ENCODE results near the gene CHST2. TPM values are rescaled to one million over a fixed set of nuclear protein-coding genes. Genes with fewer than 3 reads are reported as not detected.

The CHST2 gene
- total RNA-seq, 2 donors from 2014 or later: 3.5 to 11.3 TPM

- no peaks in the 10 kb centered on the region for H3K9me3 ChIP-seq
- no peaks in the 10 kb centered on the region for H3K36me3 ChIP-seq
- no peak overlapping the region for H3K4me3 ChIP-seq
- TF ChIP-seq, protein P1, sequence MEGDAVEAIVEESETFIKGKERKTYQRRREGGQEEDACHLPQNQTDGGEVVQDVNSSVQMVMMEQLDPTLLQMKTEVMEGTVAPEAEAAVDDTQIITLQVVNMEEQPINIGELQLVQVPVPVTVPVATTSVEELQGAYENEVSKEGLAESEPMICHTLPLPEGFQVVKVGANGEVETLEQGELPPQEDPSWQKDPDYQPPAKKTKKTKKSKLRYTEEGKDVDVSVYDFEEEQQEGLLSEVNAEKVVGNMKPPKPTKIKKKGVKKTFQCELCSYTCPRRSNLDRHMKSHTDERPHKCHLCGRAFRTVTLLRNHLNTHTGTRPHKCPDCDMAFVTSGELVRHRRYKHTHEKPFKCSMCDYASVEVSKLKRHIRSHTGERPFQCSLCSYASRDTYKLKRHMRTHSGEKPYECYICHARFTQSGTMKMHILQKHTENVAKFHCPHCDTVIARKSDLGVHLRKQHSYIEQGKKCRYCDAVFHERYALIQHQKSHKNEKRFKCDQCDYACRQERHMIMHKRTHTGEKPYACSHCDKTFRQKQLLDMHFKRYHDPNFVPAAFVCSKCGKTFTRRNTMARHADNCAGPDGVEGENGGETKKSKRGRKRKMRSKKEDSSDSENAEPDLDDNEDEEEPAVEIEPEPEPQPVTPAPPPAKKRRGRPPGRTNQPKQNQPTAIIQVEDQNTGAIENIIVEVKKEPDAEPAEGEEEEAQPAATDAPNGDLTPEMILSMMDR (IDR thresholded peaks at IDR 0.05): no peak
- no peaks in the 10 kb centered on the region for H3K27me3 ChIP-seq (replicated peaks; ENCODE audit: insufficient read depth)
- no peak for DNase-seq (ENCODE audit: low spot score)
- H3K4me1 ChIP-seq (ENCODE audit: control insufficient read depth in 1 of 2, low read depth in 2 of 2): peaks cover 0 to 11% of the 10 kb centered on the region in 2 donors
- no peak for ATAC-seq (ENCODE audit: insufficient number of reproducible peaks, low FRiP score, low read depth)
- no peak overlapping the region for H3K27ac ChIP-seq
Observed at GRCh38 chr3:143122089-143122430, 2.5 kb downstream of the CHST2 start.

- ATAC-seq (ENCODE audit: insufficient number of reproducible peaks, low FRiP score, low read depth): no peak
- Histone ChIP-seq H3K27me3 (replicated peaks; ENCODE audit: insufficient read depth) (no peaks in the 10 kb centered on the region), H3K9me3 (no peaks in the 10 kb centered on the region), H3K36me3 (no peaks in the 10 kb centered on the region), H3K27ac (no peak overlapping the region), H3K4me3 (no peak overlapping the region), H3K4me1 (ENCODE audit: control insufficient read depth in 1 of 2, low read depth in 2 of 2) (peaks cover 0 to 11% of the 10 kb centered on the region in 2 donors)
- TF ChIP-seq, protein P1 (IDR thresholded peaks at IDR 0.05): no peak
- no peak for DNase-seq (ENCODE audit: low spot score)
Observed at GRCh38 chr3:143122608-143123352, 3.2 kb downstream of the CHST2 start.

- TF ChIP-seq, protein P1 (IDR thresholded peaks at IDR 0.05): no peak
- H3K36me3 ChIP-seq: no peaks in the 10 kb centered on the region
- no peak overlapping the region for H3K27ac ChIP-seq
- no peaks in the 10 kb centered on the region for H3K27me3 ChIP-seq (replicated peaks; ENCODE audit: insufficient read depth)
- peaks cover 0 to 11% of the 10 kb centered on the region in 2 donors for H3K4me1 ChIP-seq (ENCODE audit: control insufficient read depth in 1 of 2, low read depth in 2 of 2)
- H3K9me3 ChIP-seq: no peaks in the 10 kb centered on the region
- H3K4me3 ChIP-seq: no peak overlapping the region
- ATAC-seq (ENCODE audit: insufficient number of reproducible peaks, low FRiP score, low read depth) (no peak), DNase-seq (ENCODE audit: low spot score) (no peak)
Observed at GRCh38 chr3:143123353-143123984, 3.9 kb downstream of the CHST2 start.

DNA sequence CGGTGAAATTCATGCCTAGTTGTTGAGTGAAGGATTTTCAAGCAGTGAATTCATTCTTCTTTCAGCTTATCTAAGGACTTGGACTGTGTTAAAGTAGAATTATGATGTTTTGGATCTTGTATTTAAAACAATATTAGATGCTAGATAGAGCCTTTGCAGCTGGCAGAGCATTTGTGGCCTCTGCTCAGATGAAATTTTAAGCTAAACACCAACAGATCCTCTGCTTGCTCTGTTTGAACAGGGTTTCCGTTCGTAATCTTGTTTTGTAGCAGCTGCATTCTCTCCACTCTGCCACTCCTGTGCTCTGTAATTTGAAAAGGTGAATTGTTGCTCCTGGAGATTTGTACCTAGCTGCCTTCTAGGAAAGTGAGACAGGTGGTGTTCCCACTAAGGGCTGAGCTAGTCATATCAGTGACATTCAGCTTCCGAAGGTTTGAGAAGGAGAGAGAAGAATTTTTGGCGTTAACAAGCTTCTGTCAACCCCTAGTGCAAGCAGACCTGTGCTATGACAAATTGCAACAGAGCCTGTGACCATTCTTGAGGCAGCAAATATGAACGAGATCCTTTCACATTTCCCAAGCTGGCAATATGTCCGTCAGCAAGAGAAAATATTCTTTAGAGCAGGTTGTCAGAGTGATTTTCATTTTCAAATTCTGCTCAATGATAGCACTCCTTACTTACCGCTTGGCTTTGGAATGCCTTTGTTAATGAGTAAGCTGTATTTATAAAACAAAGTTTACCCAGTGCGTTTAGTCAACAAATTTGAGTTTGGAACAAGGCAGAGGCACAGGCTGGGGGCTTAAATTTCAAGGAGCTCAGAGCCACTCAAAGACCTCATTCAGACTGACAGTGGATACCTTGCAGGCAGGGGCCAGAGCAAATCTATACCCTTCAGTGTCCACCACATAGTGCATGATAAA lies 5.3 kb downstream of the CHST2 start:
- no peak for DNase-seq (ENCODE audit: low spot score)
- TF ChIP-seq, protein P1 (IDR thresholded peaks at IDR 0.05): no peak
- Histone ChIP-seq H3K36me3 (no peaks in the 10 kb centered on the region), H3K9me3 (no peaks in the 10 kb centered on the region), H3K27me3 (replicated peaks; ENCODE audit: insufficient read depth) (no peaks in the 10 kb centered on the region), H3K4me3 (no peak overlapping the region), H3K4me1 (ENCODE audit: control insufficient read depth in 1 of 2, low read depth in 2 of 2) (peaks cover 0 to 11% of the 10 kb centered on the region in 2 donors), H3K27ac (no peak overlapping the region)
- ATAC-seq (ENCODE audit: insufficient number of reproducible peaks, low FRiP score, low read depth): no peak

GRCh38 chr3:143127801-143128200 lies 8.2 kb downstream of the CHST2 start:
- ATAC-seq (ENCODE audit: insufficient number of reproducible peaks, low FRiP score, low read depth) (no peak), DNase-seq (ENCODE audit: low spot score) (no peak)
- Histone ChIP-seq H3K4me3 (no peak overlapping the region), H3K27ac (no peak overlapping the region), H3K27me3 (replicated peaks; ENCODE audit: insufficient read depth) (no peaks in the 10 kb centered on the region), H3K4me1 (ENCODE audit: control insufficient read depth in 1 of 2, low read depth in 2 of 2) (no peaks in the 10 kb centered on the region), H3K36me3 (no peaks in the 10 kb centered on the region), H3K9me3 (no peaks in the 10 kb centered on the region)
- TF ChIP-seq, protein P1 (IDR thresholded peaks at IDR 0.05): no peak
